Measurements from ENCODE around the gene TGFB1I1.

GRCh38 chr16:31473264-31473984, 1.5 kb downstream of the TGFB1I1 start:
- TF ChIP-seq SPI1 (IDR thresholded peaks at IDR 0.05; ENCODE audit: low read depth, low read length) (no peak), POLR2A (IDR thresholded peaks at IDR 0.05; ENCODE audit: low read depth, low read length) (no peak), TAF1 (IDR thresholded peaks at IDR 0.05; ENCODE audit: low read depth, low read length) (no peak)

Data from GM12891 (cell line).